CD4-positive, alpha-beta T cell (primary cell): ENCODE results near the gene BRD8. TPM values are rescaled to one million over a fixed set of nuclear protein-coding genes. Genes with fewer than 3 reads are reported as not detected.

Experiments
- ATAC-seq: fragments of 200-7000 bp; cut with Tn5 transposase; one replicate; pipeline ENCODE4 v1.10.0; 2022; ENCODE audit warnings: mild to moderate bottlenecking; ENCODE audit not compliant: poor library complexity
- CTCF ChIA-PET: fragments of 350-600 bp; sonication (Branson Sonifier 250); formaldehyde crosslinking; loops from one replicate; lab custom pipeline; 2021; ENCODE audit warnings: antibody characterized with exemption, inconsistent platforms; lab: Charles Lee
- POLR2A ChIA-PET: fragments of 350-600 bp; sonication (Branson Sonifier 250); formaldehyde crosslinking; loops from one replicate; lab custom pipeline; 2021; ENCODE audit warnings: antibody characterized with exemption, inconsistent platforms; lab: Charles Lee
- DNase-seq, 14 experiments: peaks; one replicate each; pipeline ENCODE4 v3.0.0-alpha.2; 2013 to 2020; ENCODE audit warnings: mixed read lengths in 2 of 14
- H3K27ac ChIP-seq, 2 donors: one replicate each; pipeline versions ENCODE4 v1.5.1 to v1.7.0; 2013; ENCODE audit warnings: low read length in 2 of 2, low read depth in 1 of 2, mild to moderate bottlenecking in 1 of 2
- H3K27me3 ChIP-seq, 2 experiments: 1 replicate in 1 of 2; 2 replicates in 1 of 2; pipeline versions ENCODE4 v1.6.1 to v1.7.0; 2013; ENCODE audit warnings: low read length in 2 of 2, control low read depth in 1 of 2, mild to moderate bottlenecking in 1 of 2, moderate library complexity in 1 of 2; ENCODE audit not compliant: insufficient read depth in 2 of 2, control insufficient read depth in 1 of 2
- H3K36me3 ChIP-seq: one replicate; pipeline ENCODE4 v1.6.1; 2013; ENCODE audit warnings: low read length, control low read depth; ENCODE audit not compliant: insufficient read depth
- H3K4me1 ChIP-seq: one replicate; pipeline ENCODE4 v1.6.1; 2013; ENCODE audit warnings: low read length, control low read depth; ENCODE audit not compliant: insufficient read depth
- H3K4me3 ChIP-seq: one replicate; pipeline ENCODE4 v1.5.1; 2013; ENCODE audit warnings: mild to moderate bottlenecking, low read length, moderate library complexity
- H3K9me3 ChIP-seq, 2 experiments: 1 replicate in 1 of 2; 2 replicates in 1 of 2; pipeline versions ENCODE4 v1.6.1 to v1.7.0; 2013; ENCODE audit warnings: low read length in 2 of 2, mild to moderate bottlenecking in 2 of 2, control low read depth in 1 of 2, moderate library complexity in 1 of 2; ENCODE audit not compliant: control insufficient read depth in 1 of 2, insufficient read depth in 1 of 2
- H3K27ac Mint-ChIP-seq: one replicate; pipeline ENCODE4 v1.8.0; 2020; ENCODE audit warnings: mixed read lengths
- H3K27me3 Mint-ChIP-seq: one replicate; pipeline ENCODE4 v1.8.0; 2021; ENCODE audit warnings: mixed read lengths
- H3K36me3 Mint-ChIP-seq: one replicate; pipeline ENCODE4 v1.8.0; 2021; ENCODE audit warnings: low read depth, mixed read lengths
- H3K4me1 Mint-ChIP-seq: one replicate; pipeline ENCODE4 v1.8.0; 2021; ENCODE audit warnings: low read depth, mixed read lengths
- H3K4me3 Mint-ChIP-seq: one replicate; pipeline ENCODE4 v1.8.0; 2020; ENCODE audit warnings: mild to moderate bottlenecking, mixed read lengths
- H3K9me3 Mint-ChIP-seq: one replicate; pipeline ENCODE4 v1.8.0; 2020; ENCODE audit warnings: mixed read lengths
- intact Hi-C, 2 experiments: fragments of 100-400 bp; cut with DNase I in 1 of 2; cut with micrococcal nuclease in 1 of 2; formaldehyde crosslinking; loops; one replicate each; pipeline versions ENCODE4 v1.15.1 to v1.9.0; 2023 to 2025; cut with DNase I, micrococcal nuclease
- total RNA-seq, 174 experiments: library from RNA in 2 of 174; stranded (reverse) in 2 of 174; gene quantifications; one replicate each; pipeline ENCODE4 v1.2.3 and lab custom pipeline; 2021 to 2026
- TF ChIP-seq, protein P1 (sequence below): fragments of 200-600 bp; IDR thresholded peaks from one replicate; pipeline ENCODE4 v1.8.0; 2022; ENCODE audit warnings: antibody characterized with exemption, mild to moderate bottlenecking

BRD8 gene
- total RNA-seq, 2 experiments from 2014 or later, result 6.9 to 9.6 TPM

DNA sequence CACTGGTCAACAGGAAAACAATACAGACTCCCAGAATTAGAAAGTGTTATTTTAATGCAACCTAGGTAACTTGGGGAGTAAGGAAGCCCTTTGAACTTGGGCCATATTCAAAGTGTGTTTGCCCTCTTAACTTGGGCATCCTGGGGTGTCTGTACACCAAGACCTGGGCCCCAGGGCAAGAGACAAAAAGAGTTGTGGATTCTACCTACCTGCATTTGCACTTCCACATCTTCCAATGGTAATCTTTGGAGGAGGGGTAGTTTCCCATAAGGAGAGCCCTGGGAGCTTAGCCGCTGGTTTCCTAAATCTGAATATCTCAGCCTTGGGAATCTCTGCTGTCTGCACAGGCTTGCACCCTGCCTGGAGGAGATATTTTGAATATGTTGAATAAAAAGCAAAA, 86.1 kb downstream of the BRD8 start:
- no peaks in the 10 kb centered on the region for H3K27me3 ChIP-seq
- H3K9me3 ChIP-seq, result no peaks in the 10 kb centered on the region
- peak overlapping the region; percentile 78 for H3K27ac Mint-ChIP-seq
- H3K4me1 Mint-ChIP-seq, result peaks cover 48% of the 10 kb centered on the region
- H3K36me3 ChIP-seq, result no peaks in the 10 kb centered on the region
- no peak overlapping the region for H3K4me3 Mint-ChIP-seq
- POLR2A ChIA-PET, result no interaction called here
- no peaks in the 10 kb centered on the region for H3K9me3 Mint-ChIP-seq
- ATAC-seq, result no peak
- H3K36me3 Mint-ChIP-seq, result no peaks in the 10 kb centered on the region
- CTCF ChIA-PET, result interaction anchor here (2.1 kb wide), 1 partner anchor 41 kb away, joined by 5 read pairs; no protein-coding TSS in a partner anchor
- H3K27me3 Mint-ChIP-seq, result no peaks in the 10 kb centered on the region
- H3K4me1 ChIP-seq, result peaks cover 6% of the 10 kb centered on the region
- no peak for DNase-seq
- TF ChIP-seq, protein P1, sequence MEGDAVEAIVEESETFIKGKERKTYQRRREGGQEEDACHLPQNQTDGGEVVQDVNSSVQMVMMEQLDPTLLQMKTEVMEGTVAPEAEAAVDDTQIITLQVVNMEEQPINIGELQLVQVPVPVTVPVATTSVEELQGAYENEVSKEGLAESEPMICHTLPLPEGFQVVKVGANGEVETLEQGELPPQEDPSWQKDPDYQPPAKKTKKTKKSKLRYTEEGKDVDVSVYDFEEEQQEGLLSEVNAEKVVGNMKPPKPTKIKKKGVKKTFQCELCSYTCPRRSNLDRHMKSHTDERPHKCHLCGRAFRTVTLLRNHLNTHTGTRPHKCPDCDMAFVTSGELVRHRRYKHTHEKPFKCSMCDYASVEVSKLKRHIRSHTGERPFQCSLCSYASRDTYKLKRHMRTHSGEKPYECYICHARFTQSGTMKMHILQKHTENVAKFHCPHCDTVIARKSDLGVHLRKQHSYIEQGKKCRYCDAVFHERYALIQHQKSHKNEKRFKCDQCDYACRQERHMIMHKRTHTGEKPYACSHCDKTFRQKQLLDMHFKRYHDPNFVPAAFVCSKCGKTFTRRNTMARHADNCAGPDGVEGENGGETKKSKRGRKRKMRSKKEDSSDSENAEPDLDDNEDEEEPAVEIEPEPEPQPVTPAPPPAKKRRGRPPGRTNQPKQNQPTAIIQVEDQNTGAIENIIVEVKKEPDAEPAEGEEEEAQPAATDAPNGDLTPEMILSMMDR, result no peak
- H3K27ac ChIP-seq, result no peak overlapping the region
- intact Hi-C loops, result no loop called here
- no peak overlapping the region for H3K4me3 ChIP-seq

DNA sequence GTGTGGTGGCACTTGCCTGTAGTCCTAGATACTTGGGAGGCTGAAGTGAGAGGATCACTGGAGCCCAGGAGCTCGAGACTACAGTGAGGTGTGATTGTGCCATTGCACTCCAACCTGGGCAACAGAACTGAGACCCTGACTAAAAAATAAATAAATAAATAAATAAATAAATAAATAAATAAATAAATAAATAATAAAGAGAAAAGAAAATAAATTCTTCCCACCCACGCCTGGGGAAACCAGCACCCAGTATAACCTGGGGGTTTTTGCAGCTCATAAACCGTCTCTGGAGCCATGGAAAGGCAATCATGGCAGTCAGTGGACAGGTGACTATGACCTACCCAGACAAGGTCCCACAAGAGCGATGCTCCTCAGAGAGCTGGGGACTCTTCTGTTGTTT, 86.7 kb downstream of the BRD8 start:
- Histone ChIP-seq H3K27ac (no peak overlapping the region), H3K4me1 (peaks cover 6% of the 10 kb centered on the region), H3K4me3 (no peak overlapping the region), H3K9me3 (no peaks in the 10 kb centered on the region), H3K27me3 (no peaks in the 10 kb centered on the region), H3K36me3 (no peaks in the 10 kb centered on the region)
- Mint-ChIP-seq H3K27me3 (no peaks in the 10 kb centered on the region), H3K27ac (peak overlapping the region; percentile 78), H3K36me3 (no peaks in the 10 kb centered on the region), H3K9me3 (no peaks in the 10 kb centered on the region), H3K4me1 (peaks cover 47% of the 10 kb centered on the region), H3K4me3 (no peak overlapping the region)
- DNase-seq (no peak), ATAC-seq (no peak)
- POLR2A ChIA-PET, result interaction anchor here (0.6 kb wide), 1 partner anchor 484 kb away, joined by 4 read pairs; the partner anchor contains the start of gene HSPA9
- TF ChIP-seq, protein P1, result no peak
- intact Hi-C loops, result no loop called here
- CTCF ChIA-PET, result no interaction called here

Other genes starting within 250 kb of the BRD8 start
- gene FAM13B, start 145.6 kb downstream of the BRD8 start, total RNA-seq, result 10 to 100 TPM; 33.1 to 36.7 TPM
- gene WNT8A, start 94.6 kb downstream of the BRD8 start, total RNA-seq, result not detected
- not detected for gene NME5, start 39.2 kb downstream of the BRD8 start, total RNA-seq
- not detected for gene KIF20A, start 482 bp upstream of the BRD8 start, total RNA-seq
- 10 to 100 TPM; 14.2 to 15.6 TPM for gene CDC23, start 34.7 kb upstream of the BRD8 start, total RNA-seq
- not detected for gene GFRA3, start 96.0 kb upstream of the BRD8 start, total RNA-seq
- gene CDC25C, start 153.2 kb upstream of the BRD8 start, total RNA-seq, result not detected
- 10 to 100 TPM; 81.0 to 83.8 TPM for gene FAM53C, start 159.6 kb upstream of the BRD8 start, total RNA-seq
- 10 to 100 TPM; 59.5 to 66.0 TPM for gene KDM3B, start 174.1 kb upstream of the BRD8 start, total RNA-seq